Left renal pelvis (tissue), 4 donors: ENCODE results near the gene AGPAT4. TPM values are rescaled to one million over a fixed set of nuclear protein-coding genes. Genes with fewer than 3 reads are reported as not detected.
"Not testable (repeated sequence)": the region's sequence is repeated elsewhere in the genome, so short reads cannot be mapped to it uniquely, and the experiment has no call there.

ENCODE experiments used
- DNase-seq, 4 donors: peaks; one replicate each; pipeline ENCODE4 v3.0.0-alpha.2; 2013; ENCODE audit warnings: low read depth in 4 of 4, low spot score in 3 of 4
- polyA plus RNA-seq, 4 donors: library from polyadenylated mRNA; unstranded; fragments of 120-200 nt; gene quantifications; one replicate each; pipeline ENCODE4 v1.2.1, GENCODE V29; 2013; ENCODE audit not compliant: insufficient read length in 4 of 4

Gene AGPAT4
- polyA plus RNA-seq = 10 to 100 TPM; 17.1 to 22.4 (median 19.1) TPM

GRCh38 chr6:161273752-161274487 is at the start of gene AGPAT4:
TSS of gene AGPAT4 (minus strand) at chr6:161274061. CDS start at chr6:161232213, 41,848 bp downstream.
- DNase-seq = peak; percentile 84 to 96 (median 91)

- DNase-seq = no peak
Measured at GRCh38 chr6:161319231-161319630, 45.4 kb upstream of the AGPAT4 start.

- DNase-seq = no peak
Measured at GRCh38 chr6:161318456-161318855, 44.6 kb upstream of the AGPAT4 start.

- no peak for DNase-seq
Measured at GRCh38 chr6:161316531-161316930, 42.7 kb upstream of the AGPAT4 start.

GRCh38 chr6:161315246-161315917 is 41.5 kb upstream of the AGPAT4 start:
- DNase-seq = not testable (repeated sequence)

GRCh38 chr6:161314541-161315245 is 40.8 kb upstream of the AGPAT4 start:
- not testable (repeated sequence) for DNase-seq

GRCh38 chr6:161313940-161314509 is 40.2 kb upstream of the AGPAT4 start:
- DNase-seq = no peak

- DNase-seq = not testable (repeated sequence)
Measured at GRCh38 chr6:161313475-161313874, 39.6 kb upstream of the AGPAT4 start.

GRCh38 chr6:161309774-161310173 is 35.9 kb upstream of the AGPAT4 start:
- DNase-seq = not testable (repeated sequence)

- DNase-seq = no peak
Measured at GRCh38 chr6:161308075-161308655, 34.3 kb upstream of the AGPAT4 start.

GRCh38 chr6:161305860-161306259 is 32.0 kb upstream of the AGPAT4 start:
- DNase-seq = no peak

GRCh38 chr6:161303628-161304340 is 29.9 kb upstream of the AGPAT4 start:
- DNase-seq = no peak

- DNase-seq = no peak
Measured at GRCh38 chr6:161302949-161303348, 29.1 kb upstream of the AGPAT4 start.

GRCh38 chr6:161301338-161301737 is 27.5 kb upstream of the AGPAT4 start:
- DNase-seq = no peak

GRCh38 chr6:161300823-161301222 is 27.0 kb upstream of the AGPAT4 start:
- DNase-seq = no peak

- no peak for DNase-seq
Measured at GRCh38 chr6:161299726-161300125, 25.9 kb upstream of the AGPAT4 start.

- DNase-seq = no peak
Measured at GRCh38 chr6:161295784-161296183, 21.9 kb upstream of the AGPAT4 start.

GRCh38 chr6:161292650-161293281 is 18.9 kb upstream of the AGPAT4 start:
- no peak for DNase-seq

- DNase-seq = no peak
Measured at GRCh38 chr6:161292145-161292544, 18.3 kb upstream of the AGPAT4 start.

- no peak for DNase-seq
Measured at GRCh38 chr6:161290751-161291150, 16.9 kb upstream of the AGPAT4 start.
